ENCODE data around the gene NDUFAF2.

The NDUFAF2 gene

DNA sequence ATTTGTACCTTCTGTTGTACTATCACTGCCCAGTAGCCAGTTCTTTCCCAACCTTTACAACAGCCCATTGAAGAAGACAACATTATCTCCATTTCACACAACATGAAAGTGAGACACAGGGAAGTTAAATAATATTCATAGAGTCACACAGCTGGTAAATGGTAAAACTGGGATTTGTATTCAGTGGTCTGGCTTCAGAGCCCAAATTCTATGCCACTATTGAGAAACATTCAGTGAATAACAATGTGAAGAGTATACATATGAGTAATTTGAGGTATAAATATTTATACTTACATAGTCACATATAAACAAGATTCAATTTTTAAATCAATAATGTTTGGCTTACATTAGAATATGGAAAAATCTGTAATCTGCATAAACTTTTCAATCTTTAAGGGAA, 203.5 kb downstream of the NDUFAF2 start:
- no peak overlapping the region for H3K4me3 ChIP-seq (ENCODE audit: low read depth, low read length)

DNA sequence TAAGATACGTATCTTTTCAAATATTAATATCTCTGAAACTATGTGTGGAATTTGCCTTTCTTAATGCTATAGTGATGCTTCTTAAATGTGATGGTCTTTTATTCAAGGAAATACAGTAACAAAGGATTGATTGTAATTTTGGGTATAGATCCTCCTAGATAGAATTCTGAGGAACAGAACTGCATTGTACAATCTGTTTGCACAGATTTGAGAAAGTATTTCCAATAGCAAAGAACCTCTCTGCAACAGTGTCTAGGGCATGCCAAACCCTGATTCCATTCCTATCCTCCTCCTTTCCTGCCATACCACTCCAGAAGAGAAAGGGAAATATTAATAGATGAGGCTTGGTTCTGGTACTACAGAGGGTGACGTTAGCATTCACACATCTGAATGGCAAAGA, 206.9 kb downstream of the NDUFAF2 start:
- no peak overlapping the region for H3K4me3 ChIP-seq (ENCODE audit: low read depth, low read length)
- TF ChIP-seq, protein P1, sequence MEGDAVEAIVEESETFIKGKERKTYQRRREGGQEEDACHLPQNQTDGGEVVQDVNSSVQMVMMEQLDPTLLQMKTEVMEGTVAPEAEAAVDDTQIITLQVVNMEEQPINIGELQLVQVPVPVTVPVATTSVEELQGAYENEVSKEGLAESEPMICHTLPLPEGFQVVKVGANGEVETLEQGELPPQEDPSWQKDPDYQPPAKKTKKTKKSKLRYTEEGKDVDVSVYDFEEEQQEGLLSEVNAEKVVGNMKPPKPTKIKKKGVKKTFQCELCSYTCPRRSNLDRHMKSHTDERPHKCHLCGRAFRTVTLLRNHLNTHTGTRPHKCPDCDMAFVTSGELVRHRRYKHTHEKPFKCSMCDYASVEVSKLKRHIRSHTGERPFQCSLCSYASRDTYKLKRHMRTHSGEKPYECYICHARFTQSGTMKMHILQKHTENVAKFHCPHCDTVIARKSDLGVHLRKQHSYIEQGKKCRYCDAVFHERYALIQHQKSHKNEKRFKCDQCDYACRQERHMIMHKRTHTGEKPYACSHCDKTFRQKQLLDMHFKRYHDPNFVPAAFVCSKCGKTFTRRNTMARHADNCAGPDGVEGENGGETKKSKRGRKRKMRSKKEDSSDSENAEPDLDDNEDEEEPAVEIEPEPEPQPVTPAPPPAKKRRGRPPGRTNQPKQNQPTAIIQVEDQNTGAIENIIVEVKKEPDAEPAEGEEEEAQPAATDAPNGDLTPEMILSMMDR (conservative IDR thresholded peaks at IDR 0.05; ENCODE audit: low read depth, low read length), result no peak

More for the DNA sequence above, 203.5 kb downstream of the NDUFAF2 start:
- TF ChIP-seq, protein P1 (conservative IDR thresholded peaks at IDR 0.05; ENCODE audit: low read depth, low read length), result no peak
- no peak for DNase-seq (ENCODE audit: low read depth)

DNA sequence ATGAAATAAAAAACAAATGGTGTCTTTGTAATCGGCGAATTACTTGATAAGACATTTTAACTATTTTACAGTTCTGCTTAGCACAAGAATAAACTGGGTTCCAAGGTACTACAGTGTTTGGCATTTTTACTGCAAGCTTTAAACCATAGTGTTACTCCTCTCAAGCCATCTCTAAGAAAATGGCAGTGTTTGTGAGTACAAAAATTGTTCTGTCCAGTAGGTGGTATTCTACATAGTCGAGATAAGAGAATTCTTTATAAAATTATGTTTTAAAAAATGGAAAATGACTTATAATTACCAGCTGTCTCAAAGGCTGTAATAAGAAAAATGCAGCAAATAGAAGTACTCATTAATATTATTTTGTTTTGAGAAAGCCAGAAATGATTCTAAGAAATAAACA, 214.1 kb downstream of the NDUFAF2 start:
- no peak overlapping the region for H3K4me3 ChIP-seq (ENCODE audit: low read depth, low read length)
- TF ChIP-seq, protein P1 (conservative IDR thresholded peaks at IDR 0.05; ENCODE audit: low read depth, low read length), result no peak
- DNase-seq (ENCODE audit: low read depth), result peak; percentile 29

More for the DNA sequence above, 206.9 kb downstream of the NDUFAF2 start:
- no peak for DNase-seq (ENCODE audit: low read depth)

DNA sequence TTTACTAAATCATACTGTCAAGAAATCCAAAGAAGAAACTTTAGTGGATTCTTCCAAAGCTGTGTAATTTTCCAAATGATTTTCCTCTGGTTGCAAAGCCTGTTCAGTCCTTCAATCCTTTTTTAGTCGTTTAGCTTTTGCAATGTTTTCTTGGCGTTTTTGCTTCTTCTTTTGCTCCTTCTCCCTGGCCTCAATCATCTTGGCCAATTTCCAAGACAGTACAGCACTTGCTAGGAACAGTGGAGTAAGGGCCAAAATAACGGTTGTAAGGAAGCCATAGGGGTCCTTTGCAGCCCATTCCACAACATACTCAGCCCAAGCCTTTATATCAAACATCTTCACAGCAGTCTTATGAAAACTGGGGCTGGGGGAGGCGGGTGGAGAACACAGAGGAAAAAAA, 214.8 kb downstream of the NDUFAF2 start:
- H3K4me3 ChIP-seq (ENCODE audit: low read depth, low read length), result no peak overlapping the region

DNA sequence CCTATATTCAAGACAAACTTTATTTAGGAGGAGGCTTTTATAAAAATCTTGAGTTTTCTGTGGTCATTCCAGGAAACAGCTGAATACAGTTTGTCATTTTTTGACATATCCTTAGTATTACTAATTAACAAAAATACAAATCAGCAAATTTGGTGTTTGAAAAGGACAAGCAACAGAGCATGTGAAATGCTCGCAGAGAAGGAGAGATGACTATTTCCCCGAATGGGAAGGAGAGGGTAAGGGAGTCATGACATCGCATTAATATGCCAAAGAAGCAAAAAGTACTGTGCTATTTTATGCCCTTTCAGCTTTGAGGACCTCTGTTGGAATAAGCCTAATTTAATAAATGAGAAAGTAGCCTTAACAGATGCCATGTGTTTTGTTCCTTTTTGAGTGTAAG, 215.5 kb downstream of the NDUFAF2 start:
- H3K4me3 ChIP-seq (ENCODE audit: low read depth, low read length), result no peak overlapping the region
- TF ChIP-seq, protein P1 (conservative IDR thresholded peaks at IDR 0.05; ENCODE audit: low read depth, low read length), result no peak
- DNase-seq (ENCODE audit: low read depth), result no peak

More for the DNA sequence above, 214.8 kb downstream of the NDUFAF2 start:
- peak; percentile 74 for DNase-seq (ENCODE audit: low read depth)
- TF ChIP-seq, protein P1 (conservative IDR thresholded peaks at IDR 0.05; ENCODE audit: low read depth, low read length), result no peak

DNA sequence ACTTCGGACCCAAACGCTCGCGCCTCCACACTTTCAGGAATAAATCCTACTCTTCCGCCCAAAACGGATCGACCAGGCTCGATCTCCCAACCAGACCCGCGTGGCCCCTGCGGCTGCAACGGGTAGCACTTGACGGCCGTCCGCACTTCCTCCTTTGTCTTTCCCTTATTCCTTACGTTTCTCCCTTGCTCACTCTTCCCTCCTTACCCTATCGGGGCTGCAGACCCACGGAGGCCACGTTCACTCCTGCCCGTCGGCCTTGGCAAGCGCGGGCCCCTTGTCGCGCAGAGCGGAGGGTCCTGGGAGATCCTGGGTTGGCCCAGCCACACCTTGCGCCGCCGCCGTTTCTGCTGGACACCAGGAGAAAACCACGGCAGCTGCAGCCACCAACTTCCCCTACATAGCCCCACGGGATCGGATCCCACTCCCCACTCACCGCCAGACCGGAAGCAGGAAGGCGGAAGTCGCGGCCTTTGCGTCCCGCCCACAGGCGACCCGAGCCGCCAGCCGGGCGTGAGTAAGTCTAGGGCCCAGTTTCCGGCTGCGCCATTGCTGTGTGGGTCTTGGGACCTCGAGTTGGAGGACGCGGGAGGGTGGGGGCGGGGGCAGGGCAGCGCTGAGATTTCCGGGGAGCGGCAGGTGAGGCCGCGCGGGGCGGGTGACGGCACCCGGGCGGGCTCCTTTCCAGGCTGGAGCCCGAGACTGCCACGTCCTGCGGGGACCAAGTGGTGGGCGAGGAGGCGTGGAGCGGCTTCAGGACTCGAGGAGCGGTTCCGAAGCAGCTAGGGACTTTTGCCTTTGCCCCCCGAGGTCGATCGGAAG, 217.2 kb downstream of the NDUFAF2 start, which contains the start of gene SMIM15:
TSS of gene SMIM15 (minus strand) at position 459 of the 822 bp plus-strand sequence. CDS start 2,297 bp downstream, outside the sequence.
- peak within 1 kb of the TSS; percentile 88 for H3K4me3 ChIP-seq (ENCODE audit: low read depth, low read length)
- TF ChIP-seq, protein P1 (conservative IDR thresholded peaks at IDR 0.05; ENCODE audit: low read depth, low read length), result no peak
- peak; percentile 82 for DNase-seq (ENCODE audit: low read depth)
